ENCODE measurements around the gene STAT5A.

- no peak for TF ChIP-seq EZH2 (IDR thresholded peaks at IDR 0.05; ENCODE audit: low read depth)
- TF ChIP-seq CTCF (conservative IDR thresholded peaks at IDR 0.05): no peak
These were observed 17.1 kb upstream of the STAT5A start for GRCh38 chr17:42271006-42271778.

All from PC-9 (cell line).